Thyroid gland (tissue), 4 donors: ENCODE results near the gene SLC7A1.

Source experiments
- POLR2A ChIP-seq, 2 donors: fragments of 450-650 bp; IDR thresholded peaks; one replicate each; pipeline ENCODE4 v1.6.1; 2017; ENCODE audit warnings: antibody characterized with exemption in 2 of 2, mild to moderate bottlenecking in 2 of 2, moderate library complexity in 1 of 2
- TF ChIP-seq, protein P1 (sequence below), 6 experiments: fragments of 200-600 bp in 3 of 6; fragments of 450-650 bp in 3 of 6; sonication (generic) in 3 of 6; IDR thresholded peaks; one replicate each; pipeline ENCODE4 v1.5.1; 2016 to 2019; ENCODE audit warnings: antibody characterized with exemption in 6 of 6, mild to moderate bottlenecking in 2 of 6, inconsistent platforms in 1 of 6, moderate library complexity in 1 of 6

DNA sequence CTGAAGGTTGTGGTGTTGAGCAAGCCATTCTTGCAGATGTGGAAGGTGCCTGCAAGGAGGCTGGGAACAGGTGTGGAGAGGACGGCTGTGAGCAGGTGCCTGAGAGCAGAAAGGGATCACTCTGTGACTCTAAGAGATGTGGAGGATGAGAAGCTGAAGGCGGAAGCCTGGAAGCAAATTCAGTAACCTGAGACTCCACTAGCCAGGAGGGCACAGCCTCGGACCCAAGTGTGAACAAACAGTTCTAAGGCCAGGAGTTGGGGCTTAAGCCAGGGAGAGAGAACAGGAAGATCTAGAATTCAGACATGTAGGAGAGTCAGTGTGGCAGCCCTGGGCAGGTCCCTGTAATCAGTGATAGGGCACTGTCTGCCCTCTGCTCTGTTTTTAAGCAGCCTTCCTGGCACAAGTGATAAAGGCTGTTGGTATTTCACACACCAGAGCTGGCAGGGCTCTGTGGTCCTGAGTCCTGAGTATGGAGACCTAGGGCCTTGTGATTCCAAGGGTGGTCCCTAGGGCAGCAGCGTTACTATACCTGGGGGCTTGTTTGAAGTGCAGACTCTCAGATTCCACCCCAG lies 131.3 kb downstream of the SLC7A1 start:
- TF ChIP-seq, protein P1, sequence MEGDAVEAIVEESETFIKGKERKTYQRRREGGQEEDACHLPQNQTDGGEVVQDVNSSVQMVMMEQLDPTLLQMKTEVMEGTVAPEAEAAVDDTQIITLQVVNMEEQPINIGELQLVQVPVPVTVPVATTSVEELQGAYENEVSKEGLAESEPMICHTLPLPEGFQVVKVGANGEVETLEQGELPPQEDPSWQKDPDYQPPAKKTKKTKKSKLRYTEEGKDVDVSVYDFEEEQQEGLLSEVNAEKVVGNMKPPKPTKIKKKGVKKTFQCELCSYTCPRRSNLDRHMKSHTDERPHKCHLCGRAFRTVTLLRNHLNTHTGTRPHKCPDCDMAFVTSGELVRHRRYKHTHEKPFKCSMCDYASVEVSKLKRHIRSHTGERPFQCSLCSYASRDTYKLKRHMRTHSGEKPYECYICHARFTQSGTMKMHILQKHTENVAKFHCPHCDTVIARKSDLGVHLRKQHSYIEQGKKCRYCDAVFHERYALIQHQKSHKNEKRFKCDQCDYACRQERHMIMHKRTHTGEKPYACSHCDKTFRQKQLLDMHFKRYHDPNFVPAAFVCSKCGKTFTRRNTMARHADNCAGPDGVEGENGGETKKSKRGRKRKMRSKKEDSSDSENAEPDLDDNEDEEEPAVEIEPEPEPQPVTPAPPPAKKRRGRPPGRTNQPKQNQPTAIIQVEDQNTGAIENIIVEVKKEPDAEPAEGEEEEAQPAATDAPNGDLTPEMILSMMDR (IDR thresholded peaks at IDR 0.05), result no peak
- TF ChIP-seq POLR2A (IDR thresholded peaks at IDR 0.05), result no peak
